ENCODE data around the gene HELZ2. TPM values are rescaled to one million over a fixed set of nuclear protein-coding genes. Genes with fewer than 3 reads are reported as not detected.
A peak's percentile ranks its signal among the peaks of the same experiment; 100 is the strongest.

HELZ2 gene
- total RNA-seq, 1 experiment from 2014 or later = 27.9 TPM

GRCh38 chr20:63539441-63540370 is 34.3 kb downstream of the HELZ2 start:
- no peak overlapping the region for H2BK5ac ChIP-seq (ENCODE audit: insufficient read length, low read length)
- Mint-ChIP-seq H3K27me3 (ENCODE audit: low read depth) (no peaks in the 10 kb centered on the region), H3K9me3 (no peaks in the 10 kb centered on the region), H3K4me1 (peaks cover 3 to 8% of the 10 kb centered on the region in 2 experiments; a peak in 3 of 4 replicates), H3K4me3 (peak overlapping the region in 1 of 2 experiments; percentile 17; a peak in 2 of 5 replicates), H3K27ac (no peak overlapping the region), H3K36me3 (ENCODE audit: insufficient read depth in 1 of 3, low read depth in 3 of 3) (no peaks in the 10 kb centered on the region)
- H3K9ac ChIP-seq (ENCODE audit: extremely low read depth, insufficient read length, low read length) = no peak overlapping the region
- H3K18ac ChIP-seq (ENCODE audit: insufficient read length, low read depth, low read length) = no peak overlapping the region
- H3K4me2 ChIP-seq (ENCODE audit: insufficient read depth, insufficient read length, low read length) = no peak overlapping the region
- H2BK15ac ChIP-seq (ENCODE audit: low read depth, low read length) = no peak overlapping the region
- no peaks in the 10 kb centered on the region for H3K27me3 ChIP-seq (ENCODE audit: insufficient read depth, low read length)
- H3K79me2 ChIP-seq (ENCODE audit: insufficient read depth, low read length) = no peaks in the 10 kb centered on the region
- H2AK5ac ChIP-seq (ENCODE audit: insufficient read length, low read length) = no peak overlapping the region
- no peaks in the 10 kb centered on the region for H3K4me1 ChIP-seq (ENCODE audit: insufficient read depth, low read length)
- no peaks in the 10 kb centered on the region for H3K79me1 ChIP-seq (ENCODE audit: insufficient read depth, low read depth, low read length, poor library complexity, severe bottlenecking)
- no peak overlapping the region for H3K56ac ChIP-seq (ENCODE audit: insufficient read length, low read depth, low read length)
- H3K23ac ChIP-seq (ENCODE audit: insufficient read length, low read depth, low read length) = no peak overlapping the region
- H4K5ac ChIP-seq (ENCODE audit: insufficient read length, low read depth, low read length) = no peak overlapping the region
- no peak overlapping the region for H2BK12ac ChIP-seq (ENCODE audit: insufficient read length, low read depth, low read length)
- no peak overlapping the region for H3K27ac ChIP-seq (ENCODE audit: insufficient read length, low read depth, low read length)
- no peak overlapping the region for H3T11ph ChIP-seq (ENCODE audit: low read length)
- H2AFZ ChIP-seq (ENCODE audit: low read length) = no peak overlapping the region
- no peak overlapping the region for H4K8ac ChIP-seq (replicated peaks; ENCODE audit: insufficient read length, low read depth, low read length)
- DNase-seq = no peak
- H3K23me2 ChIP-seq (ENCODE audit: insufficient read length, low read depth, low read length, poor library complexity, severe bottlenecking) = no peaks in the 10 kb centered on the region
- H3K9me3 ChIP-seq (ENCODE audit: control insufficient read depth, low read depth, low read length) = no peaks in the 10 kb centered on the region
- no peaks in the 10 kb centered on the region for H4K20me1 ChIP-seq (ENCODE audit: control insufficient read depth, insufficient read depth, insufficient read length)
- no CpG with 5 or more reads among the region's 29 CpGs for WGBS (ENCODE audit: extremely low coverage, insufficient read length, low lambda C conversion rate)
- H3K14ac ChIP-seq (ENCODE audit: insufficient read depth, low read length) = no peak overlapping the region; the same call in 1 of the 2 replicates
- no peak overlapping the region for H2BK20ac ChIP-seq (ENCODE audit: low read depth, low read length, poor library complexity, severe bottlenecking)
- no peak overlapping the region for H2BK120ac ChIP-seq (ENCODE audit: low read depth, low read length, poor library complexity, severe bottlenecking)
- no peak for TF ChIP-seq CTCF (conservative IDR thresholded peaks at IDR 0.05)
- no peak overlapping the region for H3K4ac ChIP-seq (ENCODE audit: low read depth, low read length)
- no peak overlapping the region for H4K91ac ChIP-seq (ENCODE audit: insufficient read length, low read depth, low read length)
